ENCODE data around the gene ODF2. TPM values are rescaled to one million over a fixed set of nuclear protein-coding genes. Genes with fewer than 3 reads are reported as not detected.

ODF2 gene
- total RNA-seq, 2 experiments from 2014 or later: 77.5 to 82.8 TPM

DNA sequence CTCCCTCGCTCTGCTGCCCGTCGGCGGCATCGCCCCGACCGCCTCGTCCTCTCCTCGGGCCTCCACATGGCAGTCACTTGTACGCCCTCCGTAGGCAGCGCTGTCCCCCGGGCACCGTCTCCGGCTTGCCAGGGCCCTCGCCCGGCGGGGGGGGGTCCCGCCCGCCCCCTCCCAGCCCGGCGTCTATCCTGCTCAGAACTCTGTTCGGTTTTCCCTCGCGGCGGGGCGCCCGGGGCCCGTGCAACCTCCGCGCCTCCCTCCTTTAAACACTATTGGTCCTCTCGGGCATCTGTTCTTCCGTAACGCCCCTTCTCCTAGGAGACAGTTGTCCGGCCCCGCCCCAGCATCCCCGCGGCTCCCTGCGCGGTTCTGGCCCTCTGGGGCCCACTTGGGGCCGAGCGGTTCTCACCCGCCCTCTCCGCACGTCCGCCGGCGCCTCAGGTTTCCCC, 831 bp downstream of the ODF2 start:
- H3K36me3 Mint-ChIP-seq (ENCODE audit: low read depth): peaks cover 26% of the 10 kb centered on the region
- ChIA-PET CTCF (no interaction called here), POLR2A (no interaction called here)
- ATAC-seq (peak; percentile 67), DNase-seq (peak; percentile 83)
- peaks cover 30% of the 10 kb centered on the region for H3K4me1 Mint-ChIP-seq (ENCODE audit: low read depth)
- no peaks in the 10 kb centered on the region for H3K27me3 Mint-ChIP-seq (ENCODE audit: low read depth)
- H3K4me3 Mint-ChIP-seq: peak overlapping the region; percentile 88
- peak overlapping the region; percentile 95 for H3K27ac Mint-ChIP-seq
- no peaks in the 10 kb centered on the region for H3K9me3 Mint-ChIP-seq (ENCODE audit: insufficient read depth)

GRCh38 chr9:128457207-128457606, 1.4 kb downstream of the ODF2 start:
- peaks cover 32% of the 10 kb centered on the region for H3K36me3 Mint-ChIP-seq (ENCODE audit: low read depth)
- peak overlapping the region; percentile 95 for H3K27ac Mint-ChIP-seq
- H3K9me3 Mint-ChIP-seq (ENCODE audit: insufficient read depth): no peaks in the 10 kb centered on the region
- H3K4me3 Mint-ChIP-seq: peak overlapping the region; percentile 88
- DNase-seq: no peak
- ATAC-seq: no peak
- no peaks in the 10 kb centered on the region for H3K27me3 Mint-ChIP-seq (ENCODE audit: low read depth)
- ChIA-PET CTCF (interaction anchor here (0.8 to 1.3 kb wide), 2 partner anchors 19 to 86 kb away, joined by 3 to 4 read pairs; partner anchors contain the start of gene URM1), POLR2A (no interaction called here)
- H3K4me1 Mint-ChIP-seq (ENCODE audit: low read depth): peaks cover 30% of the 10 kb centered on the region

- no peak for DNase-seq
- Mint-ChIP-seq H3K27ac (peak overlapping the region; percentile 61), H3K4me1 (ENCODE audit: low read depth) (peaks cover 30% of the 10 kb centered on the region), H3K9me3 (ENCODE audit: insufficient read depth) (no peaks in the 10 kb centered on the region), H3K27me3 (ENCODE audit: low read depth) (no peaks in the 10 kb centered on the region), H3K36me3 (ENCODE audit: low read depth) (peaks cover 44% of the 10 kb centered on the region), H3K4me3 (no peak overlapping the region)
- ChIA-PET POLR2A (no interaction called here), CTCF (interaction anchor here (1.2 kb wide), 1 partner anchor 20 kb away, joined by 4 read pairs; no protein-coding TSS in a partner anchor)
- no peak for ATAC-seq
Observed at GRCh38 chr9:128459011-128459410, 3.2 kb downstream of the ODF2 start.

DNA sequence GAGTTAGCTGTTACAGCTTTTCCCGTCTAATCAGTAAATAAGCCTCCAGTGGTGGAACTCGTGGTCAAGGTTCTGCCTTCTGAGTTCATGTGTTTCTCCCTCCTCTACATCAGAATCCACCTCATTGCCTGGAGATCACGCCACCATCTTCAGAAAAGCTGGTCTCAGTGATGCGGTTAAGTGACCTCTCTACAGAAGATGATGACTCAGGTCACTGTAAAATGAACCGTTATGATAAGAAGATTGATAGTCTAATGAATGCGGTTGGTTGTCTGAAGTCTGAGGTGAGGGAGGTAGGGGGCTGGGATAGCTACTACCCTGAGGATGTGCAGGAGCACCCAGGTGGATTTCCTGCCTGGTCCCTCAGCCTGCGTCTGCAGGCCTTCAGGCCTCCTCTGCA, 13.3 kb downstream of the ODF2 start:
- ChIA-PET CTCF (interaction anchor here (1.3 to 1.6 kb wide), 3 partner anchors 30 to 107 kb away, joined by 3 to 5 read pairs (median 4); no protein-coding TSS in a partner anchor), POLR2A (interaction anchor here (0.8 to 1.0 kb wide), 2 partner anchors 9 to 36 kb away, joined by 3 read pairs; partner anchors contain the start of gene GLE1)
- Mint-ChIP-seq H3K27ac (no peak overlapping the region), H3K4me1 (ENCODE audit: low read depth) (peaks cover 6% of the 10 kb centered on the region), H3K4me3 (no peak overlapping the region), H3K27me3 (ENCODE audit: low read depth) (no peaks in the 10 kb centered on the region), H3K9me3 (ENCODE audit: insufficient read depth) (no peaks in the 10 kb centered on the region), H3K36me3 (ENCODE audit: low read depth) (peaks cover 39% of the 10 kb centered on the region)
- DNase-seq (no peak), ATAC-seq (no peak)

GRCh38 chr9:128470560-128470959, 14.8 kb downstream of the ODF2 start:
- H3K27ac Mint-ChIP-seq: peak overlapping the region; percentile 70
- no peaks in the 10 kb centered on the region for H3K27me3 Mint-ChIP-seq (ENCODE audit: low read depth)
- H3K9me3 Mint-ChIP-seq (ENCODE audit: insufficient read depth): no peaks in the 10 kb centered on the region
- ATAC-seq (peak; percentile 28), DNase-seq (no peak)
- POLR2A ChIA-PET: no interaction called here
- H3K4me1 Mint-ChIP-seq (ENCODE audit: low read depth): peaks cover 6% of the 10 kb centered on the region
- peaks cover 42% of the 10 kb centered on the region for H3K36me3 Mint-ChIP-seq (ENCODE audit: low read depth)
- H3K4me3 Mint-ChIP-seq: no peak overlapping the region
- CTCF ChIA-PET: no interaction called here

DNA sequence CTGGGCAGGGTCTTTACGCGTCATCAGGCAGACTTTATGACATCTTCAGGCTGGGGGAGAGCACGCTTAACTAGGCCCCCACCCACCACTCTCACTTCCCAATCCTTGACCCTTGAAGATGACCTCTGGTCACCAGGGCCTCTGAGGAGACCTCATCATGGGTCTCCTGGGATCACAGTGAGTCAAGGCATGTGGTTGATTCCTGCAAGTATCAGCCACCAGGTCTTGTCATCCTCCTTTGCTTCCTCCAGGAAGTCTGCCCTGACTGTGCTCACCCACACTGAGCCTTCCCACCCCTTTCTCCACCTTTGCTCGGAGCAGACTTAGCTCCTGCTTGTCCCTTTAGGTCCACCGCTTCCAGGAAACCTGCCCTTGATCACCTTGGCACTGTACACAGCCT, 17.3 kb downstream of the ODF2 start:
- POLR2A ChIA-PET: interaction anchor here (1.2 kb wide), 1 partner anchor 32 kb away, joined by 3 read pairs; the partner anchor contains the start of gene GLE1
- Mint-ChIP-seq H3K36me3 (ENCODE audit: low read depth) (peaks cover 44% of the 10 kb centered on the region), H3K27ac (no peak overlapping the region), H3K4me1 (ENCODE audit: low read depth) (peaks cover 6% of the 10 kb centered on the region), H3K4me3 (no peak overlapping the region), H3K27me3 (ENCODE audit: low read depth) (no peaks in the 10 kb centered on the region), H3K9me3 (ENCODE audit: insufficient read depth) (no peaks in the 10 kb centered on the region)
- DNase-seq (no peak), ATAC-seq (no peak)
- CTCF ChIA-PET: no interaction called here

DNA sequence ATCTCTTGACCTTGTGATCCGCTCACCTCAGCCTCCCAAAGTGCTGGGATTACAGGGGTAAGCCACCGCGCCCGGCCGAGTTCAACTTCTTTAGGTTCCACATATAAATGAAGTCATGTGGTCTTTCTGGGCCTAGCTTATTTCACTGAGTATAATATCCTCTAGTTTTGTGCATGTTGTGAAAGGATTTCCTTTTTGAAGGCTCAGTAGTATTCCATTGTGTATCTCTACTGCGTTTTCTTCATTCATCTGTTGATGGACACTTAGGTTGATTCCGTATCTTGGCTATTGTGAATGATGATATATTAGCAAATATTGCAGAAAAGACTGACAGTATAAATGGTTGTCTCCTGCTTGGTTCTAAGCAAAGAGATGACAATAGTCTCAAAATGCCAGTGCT, 20.1 kb downstream of the ODF2 start:
- DNase-seq: no peak
- POLR2A ChIA-PET: no interaction called here
- H3K27ac Mint-ChIP-seq: no peak overlapping the region
- no peak overlapping the region for H3K4me3 Mint-ChIP-seq
- no peak for ATAC-seq
- CTCF ChIA-PET: no interaction called here
- no peaks in the 10 kb centered on the region for H3K9me3 Mint-ChIP-seq (ENCODE audit: insufficient read depth)
- H3K36me3 Mint-ChIP-seq (ENCODE audit: low read depth): peaks cover 52% of the 10 kb centered on the region
- no peaks in the 10 kb centered on the region for H3K27me3 Mint-ChIP-seq (ENCODE audit: low read depth)
- H3K4me1 Mint-ChIP-seq (ENCODE audit: low read depth): no peaks in the 10 kb centered on the region

DNA sequence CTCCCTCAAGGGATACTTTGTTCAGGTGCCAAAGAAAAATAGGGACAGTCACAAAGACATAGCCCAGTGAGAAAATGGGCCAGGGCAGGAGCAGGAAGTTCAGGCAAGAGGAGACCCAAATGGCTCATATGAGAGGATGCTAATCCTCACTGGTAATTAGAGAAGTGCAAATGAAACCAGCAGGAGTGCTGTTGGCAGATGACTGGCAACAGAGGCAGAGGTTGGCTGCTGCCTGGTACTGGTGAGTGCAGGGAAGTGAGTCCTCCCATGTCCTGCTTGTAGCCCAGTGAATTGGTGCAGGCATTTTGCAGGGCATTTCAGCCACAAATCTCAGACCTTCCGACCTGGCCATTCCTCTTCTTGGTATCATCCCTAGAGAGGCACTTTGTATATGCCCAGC, 23.5 kb downstream of the ODF2 start:
- Mint-ChIP-seq H3K4me3 (no peak overlapping the region), H3K27ac (peak overlapping the region; percentile 48), H3K9me3 (ENCODE audit: insufficient read depth) (no peaks in the 10 kb centered on the region), H3K4me1 (ENCODE audit: low read depth) (no peaks in the 10 kb centered on the region), H3K27me3 (ENCODE audit: low read depth) (no peaks in the 10 kb centered on the region), H3K36me3 (ENCODE audit: low read depth) (peaks cover 53% of the 10 kb centered on the region)
- DNase-seq: no peak
- ATAC-seq: no peak
- CTCF ChIA-PET: interaction anchor here (1.1 kb wide), 1 partner anchor 41 kb away, joined by 5 read pairs; no protein-coding TSS in a partner anchor
- POLR2A ChIA-PET: no interaction called here

- Mint-ChIP-seq H3K4me3 (no peak overlapping the region), H3K27ac (no peak overlapping the region), H3K27me3 (ENCODE audit: low read depth) (no peaks in the 10 kb centered on the region), H3K4me1 (ENCODE audit: low read depth) (no peaks in the 10 kb centered on the region), H3K9me3 (ENCODE audit: insufficient read depth) (no peaks in the 10 kb centered on the region), H3K36me3 (ENCODE audit: low read depth) (peaks cover 62% of the 10 kb centered on the region)
- DNase-seq: no peak
- POLR2A ChIA-PET: no interaction called here
- no peak for ATAC-seq
- CTCF ChIA-PET: interaction anchor here (1.2 kb wide), 2 partner anchors 43 to 119 kb away, joined by 3 read pairs; no protein-coding TSS in a partner anchor
Observed at GRCh38 chr9:128481561-128481960, 25.8 kb downstream of the ODF2 start.

GRCh38 chr9:128482186-128482585, 26.4 kb downstream of the ODF2 start:
- Mint-ChIP-seq H3K9me3 (ENCODE audit: insufficient read depth) (no peaks in the 10 kb centered on the region), H3K4me1 (ENCODE audit: low read depth) (no peaks in the 10 kb centered on the region), H3K36me3 (ENCODE audit: low read depth) (peaks cover 68% of the 10 kb centered on the region), H3K4me3 (no peak overlapping the region), H3K27ac (no peak overlapping the region), H3K27me3 (ENCODE audit: low read depth) (no peaks in the 10 kb centered on the region)
- no peak for ATAC-seq
- ChIA-PET POLR2A (interaction anchor here (0.7 kb wide), 1 partner anchor 147 kb away, joined by 4 read pairs; no protein-coding TSS in a partner anchor), CTCF (interaction anchor here (1.2 kb wide), 2 partner anchors 44 to 119 kb away, joined by 3 read pairs; no protein-coding TSS in a partner anchor)
- no peak for DNase-seq

- ATAC-seq (no peak), DNase-seq (no peak)
- ChIA-PET POLR2A (no interaction called here), CTCF (interaction anchor here (1.3 kb wide), 1 partner anchor 46 kb away, joined by 4 read pairs; no protein-coding TSS in a partner anchor)
- Mint-ChIP-seq H3K27ac (no peak overlapping the region), H3K4me1 (ENCODE audit: low read depth) (no peaks in the 10 kb centered on the region), H3K36me3 (ENCODE audit: low read depth) (peaks cover 72% of the 10 kb centered on the region), H3K9me3 (ENCODE audit: insufficient read depth) (no peaks in the 10 kb centered on the region), H3K27me3 (ENCODE audit: low read depth) (no peaks in the 10 kb centered on the region), H3K4me3 (no peak overlapping the region)
Observed at GRCh38 chr9:128484686-128485413, 29.0 kb downstream of the ODF2 start.

- Mint-ChIP-seq H3K36me3 (ENCODE audit: low read depth) (peaks cover 73% of the 10 kb centered on the region), H3K27me3 (ENCODE audit: low read depth) (no peaks in the 10 kb centered on the region), H3K4me1 (ENCODE audit: low read depth) (no peaks in the 10 kb centered on the region), H3K27ac (no peak overlapping the region), H3K4me3 (no peak overlapping the region), H3K9me3 (ENCODE audit: insufficient read depth) (no peaks in the 10 kb centered on the region)
- ATAC-seq (no peak), DNase-seq (no peak)
- POLR2A ChIA-PET: no interaction called here
- CTCF ChIA-PET: interaction anchor here (1.3 kb wide), 1 partner anchor 47 kb away, joined by 4 read pairs; no protein-coding TSS in a partner anchor
Observed at GRCh38 chr9:128485414-128485855, 29.6 kb downstream of the ODF2 start.
